ENCODE data around the gene PSMB10. TPM values are rescaled to one million over a fixed set of nuclear protein-coding genes. Genes with fewer than 3 reads are reported as not detected.

The PSMB10 gene
- total and polyA plus RNA-seq, 2 of the 4 experiments (the other 2 are of a cell fraction) = 28.7 to 36.7 TPM

- no peak overlapping the region for H2AK5ac ChIP-seq (ENCODE audit: low read depth, low read length)
- no peak overlapping the region for H4K8ac ChIP-seq (ENCODE audit: low read depth in 2 of 2, low read length in 2 of 2)
- in situ Hi-C loops (cut with MboI; ENCODE audit: low sequenced_read_pairs) = no loop called here
- DNase-seq (no peak), ATAC-seq (ENCODE audit: low read depth) (no peak)
- no peak overlapping the region for H3K27ac ChIP-seq (ENCODE audit: insufficient read depth, low read length)
- H3K4me2 ChIP-seq (ENCODE audit: low read depth, low read length) = no peak overlapping the region
- H3K56ac ChIP-seq (ENCODE audit: extremely low read depth, insufficient read depth, low read length) = no peak overlapping the region
- H3K36me3 ChIP-seq (ENCODE audit: control insufficient read depth, insufficient read depth, low read length) = peaks cover 35% of the 10 kb centered on the region
- peaks cover 25% of the 10 kb centered on the region; the same call in 1 of the 2 replicates for H4K20me1 ChIP-seq (ENCODE audit: insufficient read depth, low read length)
- H3K9ac ChIP-seq (ENCODE audit: low read depth, low read length) = no peak overlapping the region
- H3K79me1 ChIP-seq (ENCODE audit: low read depth in 1 of 2, low read length in 2 of 2) = peaks cover 9 to 59% of the 10 kb centered on the region in 2 experiments; a peak in 3 of 4 replicates
- no peaks in the 10 kb centered on the region for H3K27me3 ChIP-seq (ENCODE audit: control insufficient read depth, insufficient read depth, low read length)
- BruUV-seq (replicated peaks) = no TSS peak
- H2BK15ac ChIP-seq (ENCODE audit: low read depth, low read length) = no peak overlapping the region
- H2AK9ac ChIP-seq (replicated peaks; ENCODE audit: low read depth, low read length, poor library complexity) = no peak overlapping the region
- WGBS, 2 experiments (ENCODE audit: extremely low coverage in 2 of 2, insufficient read length in 1 of 2) = 91% methylated on average over 4 of the region's 11 CpGs; no CpG with 5 or more reads in 1 of the 2 experiments
- no peak overlapping the region for H3K14ac ChIP-seq (replicated peaks; ENCODE audit: low read depth, low read length)
- no peak overlapping the region for H2BK20ac ChIP-seq (ENCODE audit: low read depth, low read length)
- CTCF ChIA-PET = no interaction called here
- H3K18ac ChIP-seq (ENCODE audit: low read depth, low read length) = no peak overlapping the region
- no peak overlapping the region for H3K4me3 ChIP-seq (ENCODE audit: insufficient read depth, low read depth, low read length)
- peaks cover 2% of the 10 kb centered on the region; the same call in 1 of the 2 replicates for H3K4me1 ChIP-seq (ENCODE audit: control insufficient read depth, insufficient read depth, low read length)
- H2AFZ ChIP-seq (replicated peaks; ENCODE audit: low read length, poor library complexity) = no peak overlapping the region
- no peaks in the 10 kb centered on the region for H3K9me3 ChIP-seq (ENCODE audit: control insufficient read depth, insufficient read depth, low read length)
- no peak overlapping the region for H4K5ac ChIP-seq (ENCODE audit: low read depth, low read length)
- intact Hi-C loops (cut with micrococcal nuclease) = no loop called here
- H3K9me1 ChIP-seq (ENCODE audit: insufficient read depth, low read length) = peaks cover 15% of the 10 kb centered on the region; the same call in 1 of the 2 replicates
- H3K23ac ChIP-seq (ENCODE audit: low read depth, low read length) = no peak overlapping the region
- POLR2A ChIA-PET (ENCODE audit: unreplicated experiment) = no interaction called here
- no peak overlapping the region for H4K91ac ChIP-seq (ENCODE audit: insufficient read depth, low read depth, low read length)
- TF ChIP-seq POLR2A (IDR thresholded peaks at IDR 0.05; ENCODE audit: low read depth, low read length) (no peak), USF2 (IDR thresholded peaks at IDR 0.05; ENCODE audit: low read depth, low read length) (no peak), CEBPB (IDR thresholded peaks at IDR 0.05; ENCODE audit: low read depth, low read length) (no peak), RAD21 (IDR thresholded peaks at IDR 0.05; ENCODE audit: low read length) (no peak), MXI1 (IDR thresholded peaks at IDR 0.05; ENCODE audit: borderline replicate concordance, low read depth, low read length) (no peak), FOS (IDR thresholded peaks at IDR 0.05; ENCODE audit: low read depth, low read length) (no peak), ELK1 (IDR thresholded peaks at IDR 0.05; ENCODE audit: borderline replicate concordance, low read depth, low read length) (no peak)
- no peak overlapping the region for H2BK120ac ChIP-seq (ENCODE audit: low read depth, low read length)
- H3K4ac ChIP-seq (ENCODE audit: low read depth, low read length) = no peak overlapping the region
- H2BK5ac ChIP-seq (ENCODE audit: low read depth, low read length, poor library complexity, severe bottlenecking) = no peak overlapping the region
- dilution Hi-C loops (cut with HindIII; ENCODE audit: low sequenced_read_pairs, unreplicated experiment) = no loop called here
These were observed 29.1 kb downstream of the PSMB10 start for GRCh38 chr16:67907397-67908180.

Measured in IMR-90 (cell line).